Measurements from ENCODE around the gene ACE.

ACE gene

DNA sequence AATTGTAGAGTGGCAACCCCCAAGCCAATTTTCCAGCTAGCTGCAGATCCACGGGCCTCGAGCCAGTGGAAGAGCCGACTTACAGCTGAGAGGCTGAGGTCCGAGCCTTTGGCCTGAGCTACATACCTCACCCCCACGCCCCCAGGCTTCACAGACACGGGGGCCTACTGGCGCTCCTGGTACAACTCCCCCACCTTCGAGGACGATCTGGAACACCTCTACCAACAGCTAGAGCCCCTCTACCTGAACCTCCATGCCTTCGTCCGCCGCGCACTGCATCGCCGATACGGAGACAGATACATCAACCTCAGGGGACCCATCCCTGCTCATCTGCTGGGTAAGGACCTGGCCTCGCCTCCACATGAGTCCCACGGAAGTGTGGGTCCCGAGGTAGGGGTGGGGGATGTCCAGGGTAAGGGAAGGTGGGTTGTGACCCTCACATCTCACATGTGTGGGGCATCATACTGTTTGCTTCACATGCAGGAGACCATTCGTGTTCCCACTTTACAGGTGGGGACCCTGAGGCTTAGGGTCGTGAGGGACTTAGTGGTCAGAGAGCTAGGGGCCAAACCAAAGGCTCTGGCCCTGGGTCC, 3.4 kb downstream of the ACE start:
- Mint-ChIP-seq H3K9me3 (no peaks in the 10 kb centered on the region), H3K36me3 (ENCODE audit: insufficient read depth) (peaks cover 11% of the 10 kb centered on the region), H3K4me3 (no peak overlapping the region), H3K27ac (ENCODE audit: low read depth) (no peak overlapping the region), H3K4me1 (peaks cover 13% of the 10 kb centered on the region), H3K27me3 (peaks cover 42% of the 10 kb centered on the region)
- ATAC-seq (replicated peaks; ENCODE audit: extremely low read depth, poor library complexity, severe bottlenecking) = no peak
- no peak for DNase-seq (ENCODE audit: low spot score in 2 of 2)

DNA sequence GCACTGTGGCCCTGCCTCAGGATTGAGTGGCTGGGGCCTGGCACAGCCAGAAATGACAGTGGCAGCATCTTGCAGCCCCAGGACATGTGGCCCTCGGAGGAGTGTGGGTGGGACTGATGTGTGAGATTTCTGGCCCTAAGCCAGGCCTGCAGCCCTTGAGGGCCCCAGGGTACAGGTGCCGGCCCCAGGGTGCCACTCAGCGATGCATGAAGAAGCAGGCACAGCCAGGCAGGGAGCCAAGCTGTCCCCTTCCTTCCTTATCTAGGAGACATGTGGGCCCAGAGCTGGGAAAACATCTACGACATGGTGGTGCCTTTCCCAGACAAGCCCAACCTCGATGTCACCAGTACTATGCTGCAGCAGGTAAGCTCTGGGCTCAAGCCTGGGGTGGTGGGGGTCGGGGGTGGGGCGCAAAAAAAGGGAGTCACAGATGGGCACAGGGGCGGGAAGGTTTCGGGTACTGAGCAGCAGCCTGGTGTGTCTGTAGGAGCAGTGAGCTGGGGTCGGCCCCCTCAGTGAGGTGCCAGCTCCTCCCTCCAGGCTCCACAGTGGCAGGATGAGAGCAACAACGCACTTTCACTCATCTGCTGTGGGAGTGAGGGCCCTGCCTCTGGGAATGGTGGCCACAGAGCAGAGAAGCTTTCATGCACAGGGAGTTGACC, 4.1 kb downstream of the ACE start:
- Mint-ChIP-seq H3K4me1 (peaks cover 13% of the 10 kb centered on the region), H3K36me3 (ENCODE audit: insufficient read depth) (peaks cover 9% of the 10 kb centered on the region)

DNA sequence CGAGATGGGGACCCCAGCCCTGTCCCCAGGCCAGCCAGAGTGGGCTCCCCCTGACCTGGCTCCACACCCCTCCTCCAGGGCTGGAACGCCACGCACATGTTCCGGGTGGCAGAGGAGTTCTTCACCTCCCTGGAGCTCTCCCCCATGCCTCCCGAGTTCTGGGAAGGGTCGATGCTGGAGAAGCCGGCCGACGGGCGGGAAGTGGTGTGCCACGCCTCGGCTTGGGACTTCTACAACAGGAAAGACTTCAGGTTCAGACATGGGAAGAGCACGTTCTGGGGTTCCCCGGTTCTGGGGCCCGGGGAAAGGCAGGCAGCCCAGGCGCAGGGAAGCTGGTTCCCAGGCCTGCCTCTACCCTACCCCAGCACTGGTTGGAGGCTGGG, 4.6 kb downstream of the ACE start:
- Mint-ChIP-seq H3K4me3 (no peak overlapping the region), H3K27me3 (peaks cover 38% of the 10 kb centered on the region), H3K4me1 (peaks cover 13% of the 10 kb centered on the region), H3K27ac (ENCODE audit: low read depth) (no peak overlapping the region), H3K9me3 (no peaks in the 10 kb centered on the region), H3K36me3 (ENCODE audit: insufficient read depth) (peaks cover 9% of the 10 kb centered on the region)
- DNase-seq (ENCODE audit: low spot score in 2 of 2) = no peak
- ATAC-seq (replicated peaks; ENCODE audit: extremely low read depth, poor library complexity, severe bottlenecking) = no peak

More for the DNA sequence above, 4.1 kb downstream of the ACE start:
- H3K27me3 Mint-ChIP-seq = peaks cover 38% of the 10 kb centered on the region
- DNase-seq (ENCODE audit: low spot score in 2 of 2) (no peak), ATAC-seq (replicated peaks; ENCODE audit: extremely low read depth, poor library complexity, severe bottlenecking) (no peak)
- no peak overlapping the region for H3K4me3 Mint-ChIP-seq
- H3K9me3 Mint-ChIP-seq = no peaks in the 10 kb centered on the region
- H3K27ac Mint-ChIP-seq (ENCODE audit: low read depth) = no peak overlapping the region

DNA sequence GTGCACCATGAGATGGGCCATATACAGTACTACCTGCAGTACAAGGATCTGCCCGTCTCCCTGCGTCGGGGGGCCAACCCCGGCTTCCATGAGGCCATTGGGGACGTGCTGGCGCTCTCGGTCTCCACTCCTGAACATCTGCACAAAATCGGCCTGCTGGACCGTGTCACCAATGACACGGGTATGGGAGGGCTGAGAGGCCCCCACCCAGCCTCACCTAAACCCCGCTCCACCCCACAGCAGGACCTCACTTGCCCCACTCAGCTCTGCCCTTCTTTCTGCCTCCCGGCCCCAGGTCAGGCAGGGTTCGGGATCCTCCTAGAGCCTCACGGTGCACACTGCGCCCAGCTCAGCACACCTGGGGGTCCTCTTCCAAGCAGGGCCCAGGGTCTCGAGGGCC, 5.6 kb downstream of the ACE start:
- peaks cover 35% of the 10 kb centered on the region for H3K27me3 Mint-ChIP-seq
- no peaks in the 10 kb centered on the region for H3K9me3 Mint-ChIP-seq
- DNase-seq (ENCODE audit: low spot score in 2 of 2) (no peak), ATAC-seq (replicated peaks; ENCODE audit: extremely low read depth, poor library complexity, severe bottlenecking) (no peak)
- H3K4me1 Mint-ChIP-seq = peaks cover 11% of the 10 kb centered on the region
- H3K4me3 Mint-ChIP-seq = no peak overlapping the region
- H3K27ac Mint-ChIP-seq (ENCODE audit: low read depth) = no peak overlapping the region
- peaks cover 9% of the 10 kb centered on the region for H3K36me3 Mint-ChIP-seq (ENCODE audit: insufficient read depth)

DNA sequence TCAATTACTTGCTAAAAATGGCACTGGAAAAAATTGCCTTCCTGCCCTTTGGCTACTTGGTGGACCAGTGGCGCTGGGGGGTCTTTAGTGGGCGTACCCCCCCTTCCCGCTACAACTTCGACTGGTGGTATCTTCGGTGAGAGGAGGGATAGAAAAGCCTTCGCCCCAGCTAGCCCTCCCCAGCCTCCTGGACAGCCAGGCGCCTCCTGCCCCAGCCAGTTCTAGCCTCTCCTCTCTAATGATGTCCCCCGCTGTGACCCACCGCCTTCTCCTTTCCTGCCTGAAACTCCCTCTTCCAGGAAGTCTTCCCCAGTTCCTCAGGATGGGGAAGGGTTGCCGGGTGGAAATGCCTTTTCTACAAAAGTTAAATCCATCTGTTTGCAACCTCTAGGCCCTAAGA, 6.2 kb downstream of the ACE start:
- DNase-seq (ENCODE audit: low spot score in 2 of 2) = no peak
- H3K27me3 Mint-ChIP-seq = peaks cover 29% of the 10 kb centered on the region
- no peak overlapping the region for H3K27ac Mint-ChIP-seq (ENCODE audit: low read depth)
- no peaks in the 10 kb centered on the region for H3K9me3 Mint-ChIP-seq
- no peak for ATAC-seq (replicated peaks; ENCODE audit: extremely low read depth, poor library complexity, severe bottlenecking)
- no peak overlapping the region for H3K4me3 Mint-ChIP-seq
- peaks cover 6% of the 10 kb centered on the region for H3K36me3 Mint-ChIP-seq (ENCODE audit: insufficient read depth)
- H3K4me1 Mint-ChIP-seq = peaks cover 6% of the 10 kb centered on the region

DNA sequence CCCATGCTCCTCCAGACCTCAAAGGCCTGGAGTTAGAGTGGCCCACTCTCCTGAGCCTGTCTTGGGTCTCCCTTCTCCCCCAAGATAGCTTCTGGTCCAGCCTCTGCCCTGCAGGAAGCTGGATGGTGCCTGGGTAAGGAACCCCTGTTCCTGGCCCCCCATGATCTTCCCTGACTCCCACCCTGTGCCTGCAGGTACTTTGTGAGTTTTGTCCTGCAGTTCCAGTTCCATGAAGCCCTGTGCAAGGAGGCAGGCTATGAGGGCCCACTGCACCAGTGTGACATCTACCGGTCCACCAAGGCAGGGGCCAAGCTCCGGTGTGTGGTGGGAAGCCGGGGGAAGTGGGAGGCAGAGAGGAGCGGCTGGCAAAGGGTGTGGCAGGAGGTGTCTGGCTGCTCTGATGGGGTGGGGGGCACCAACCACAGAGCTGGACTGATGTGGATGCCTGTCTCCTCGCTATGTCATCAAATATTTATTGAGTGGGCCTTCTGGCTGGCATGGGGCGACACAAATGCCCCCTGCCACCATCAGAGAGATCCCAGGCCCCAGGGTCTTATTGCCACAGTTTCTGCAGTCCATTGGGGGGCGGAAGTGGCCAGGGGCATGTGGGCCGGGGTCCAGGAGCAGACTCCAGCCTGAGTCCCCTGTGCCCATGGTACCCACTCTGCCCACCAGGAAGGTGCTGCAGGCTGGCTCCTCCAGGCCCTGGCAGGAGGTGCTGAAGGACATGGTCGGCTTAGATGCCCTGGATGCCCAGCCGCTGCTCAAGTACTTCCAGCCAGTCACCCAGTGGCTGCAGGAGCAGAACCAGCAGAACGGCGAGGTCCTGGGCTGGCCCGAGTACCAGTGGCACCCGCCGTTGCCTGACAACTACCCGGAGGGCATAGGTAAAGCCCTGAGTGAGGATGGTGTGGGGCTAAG, 7.1 kb downstream of the ACE start:
- no peak overlapping the region for H3K27ac Mint-ChIP-seq (ENCODE audit: low read depth)

DNA sequence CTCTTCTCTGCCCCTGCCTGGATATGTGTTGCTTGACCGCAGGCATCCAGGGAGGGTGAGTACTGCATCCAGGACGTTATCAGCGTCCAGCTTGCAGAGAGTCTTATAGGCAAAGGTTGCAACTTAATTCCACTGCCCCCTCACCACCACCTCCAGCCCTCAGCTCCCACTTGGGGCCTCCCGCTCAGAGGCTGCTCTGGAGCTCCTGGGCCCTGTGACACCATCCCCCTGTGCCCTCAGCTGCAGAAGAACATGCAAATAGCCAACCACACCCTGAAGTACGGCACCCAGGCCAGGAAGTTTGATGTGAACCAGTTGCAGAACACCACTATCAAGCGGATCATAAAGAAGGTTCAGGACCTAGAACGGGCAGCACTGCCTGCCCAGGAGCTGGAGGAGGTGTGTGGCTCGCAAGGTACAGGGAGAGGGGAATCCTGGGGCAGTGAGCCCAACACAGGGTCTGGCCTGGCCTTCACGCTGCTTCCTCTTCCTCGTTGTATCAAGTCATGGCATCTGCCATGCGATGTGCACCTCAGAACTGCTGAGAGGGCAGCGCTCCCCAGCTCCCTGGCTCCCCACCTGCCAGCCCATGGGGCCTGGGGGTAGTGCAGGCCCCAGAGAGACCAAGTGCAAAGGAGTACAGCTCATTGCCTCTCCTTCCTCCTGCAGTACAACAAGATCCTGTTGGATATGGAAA, 9.6 kb downstream of the ACE start:
- no peak overlapping the region for H3K27ac Mint-ChIP-seq (ENCODE audit: low read depth)
- peaks cover 15% of the 10 kb centered on the region for H3K27me3 Mint-ChIP-seq
- H3K4me3 Mint-ChIP-seq = no peak overlapping the region
- no peaks in the 10 kb centered on the region for H3K4me1 Mint-ChIP-seq
- H3K36me3 Mint-ChIP-seq (ENCODE audit: insufficient read depth) = peaks cover 5% of the 10 kb centered on the region
- ATAC-seq (replicated peaks; ENCODE audit: extremely low read depth, poor library complexity, severe bottlenecking) = no peak
- H3K9me3 Mint-ChIP-seq = no peaks in the 10 kb centered on the region
- DNase-seq (ENCODE audit: low spot score in 2 of 2) = no peak

More for the DNA sequence above, 7.1 kb downstream of the ACE start:
- Mint-ChIP-seq H3K4me3 (no peak overlapping the region), H3K4me1 (peaks cover 4% of the 10 kb centered on the region), H3K36me3 (ENCODE audit: insufficient read depth) (peaks cover 5% of the 10 kb centered on the region), H3K9me3 (no peaks in the 10 kb centered on the region), H3K27me3 (peaks cover 23% of the 10 kb centered on the region)
- ATAC-seq (replicated peaks; ENCODE audit: extremely low read depth, poor library complexity, severe bottlenecking) (no peak), DNase-seq (ENCODE audit: low spot score in 2 of 2) (no peak)

DNA sequence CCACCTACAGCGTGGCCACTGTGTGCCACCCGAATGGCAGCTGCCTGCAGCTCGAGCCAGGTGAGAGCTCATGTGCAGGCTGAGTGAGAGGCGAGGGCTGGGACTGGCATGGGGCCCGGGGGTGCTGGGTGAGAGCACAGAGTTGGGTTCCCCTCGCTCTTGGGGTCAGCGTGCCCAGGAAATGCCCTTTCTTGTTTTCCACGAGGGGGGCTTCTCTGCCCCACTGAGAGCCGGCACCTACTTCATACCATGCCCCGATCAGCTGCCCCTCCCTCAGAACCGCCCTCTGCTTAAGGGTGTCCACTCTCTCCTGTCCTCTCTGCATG, 10.1 kb downstream of the ACE start:
- ATAC-seq (replicated peaks; ENCODE audit: extremely low read depth, poor library complexity, severe bottlenecking) (no peak), DNase-seq (ENCODE audit: low spot score in 2 of 2) (no peak)
- H3K27me3 Mint-ChIP-seq = peaks cover 15% of the 10 kb centered on the region
- H3K36me3 Mint-ChIP-seq (ENCODE audit: insufficient read depth) = peaks cover 5% of the 10 kb centered on the region
- H3K4me1 Mint-ChIP-seq = no peaks in the 10 kb centered on the region
- H3K4me3 Mint-ChIP-seq = no peak overlapping the region
- no peak overlapping the region for H3K27ac Mint-ChIP-seq (ENCODE audit: low read depth)
- H3K9me3 Mint-ChIP-seq = no peaks in the 10 kb centered on the region

DNA sequence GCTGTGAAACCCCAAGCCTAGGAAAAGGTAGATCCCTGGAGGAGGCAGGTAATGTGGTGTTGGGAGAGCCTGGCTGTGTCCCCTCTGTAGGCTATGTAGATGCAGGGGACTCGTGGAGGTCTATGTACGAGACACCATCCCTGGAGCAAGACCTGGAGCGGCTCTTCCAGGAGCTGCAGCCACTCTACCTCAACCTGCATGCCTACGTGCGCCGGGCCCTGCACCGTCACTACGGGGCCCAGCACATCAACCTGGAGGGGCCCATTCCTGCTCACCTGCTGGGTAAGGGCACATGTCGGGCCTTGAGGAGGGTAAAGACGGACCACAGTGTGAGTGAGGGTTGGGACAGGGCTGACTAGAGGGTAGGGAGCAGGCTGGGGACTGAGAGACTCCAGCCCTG, 12.0 kb downstream of the ACE start:
- H3K4me3 Mint-ChIP-seq = no peak overlapping the region
- DNase-seq (ENCODE audit: low spot score in 2 of 2) (no peak), ATAC-seq (replicated peaks; ENCODE audit: extremely low read depth, poor library complexity, severe bottlenecking) (no peak)
- no peaks in the 10 kb centered on the region for H3K4me1 Mint-ChIP-seq
- H3K27me3 Mint-ChIP-seq = no peaks in the 10 kb centered on the region
- H3K27ac Mint-ChIP-seq (ENCODE audit: low read depth) = no peak overlapping the region
- H3K36me3 Mint-ChIP-seq (ENCODE audit: insufficient read depth) = no peaks in the 10 kb centered on the region
- H3K9me3 Mint-ChIP-seq = no peaks in the 10 kb centered on the region

DNA sequence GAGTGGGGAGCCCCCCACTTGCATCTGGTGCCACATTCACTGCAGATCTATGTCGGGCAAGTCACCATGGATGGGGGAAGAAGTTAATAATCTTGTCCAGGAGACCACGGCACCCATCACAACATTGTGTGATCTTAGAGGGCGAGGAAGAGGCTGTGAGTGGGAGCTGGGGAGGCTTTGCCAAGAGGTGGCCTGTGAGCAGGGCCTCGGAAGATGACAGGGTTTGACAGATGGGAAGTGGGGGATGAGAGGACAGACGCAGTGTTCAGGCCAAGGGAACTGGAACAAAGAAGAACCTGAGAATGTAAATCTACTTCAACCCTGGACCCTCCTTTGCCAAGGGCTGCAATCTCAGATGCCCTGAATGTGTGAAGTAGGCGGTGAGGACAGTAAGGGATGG, 12.4 kb downstream of the ACE start:
- H3K4me1 Mint-ChIP-seq = no peaks in the 10 kb centered on the region
- no peak overlapping the region for H3K27ac Mint-ChIP-seq (ENCODE audit: low read depth)
- H3K27me3 Mint-ChIP-seq = no peaks in the 10 kb centered on the region
- no peak overlapping the region for H3K4me3 Mint-ChIP-seq
- H3K9me3 Mint-ChIP-seq = no peaks in the 10 kb centered on the region
- H3K36me3 Mint-ChIP-seq (ENCODE audit: insufficient read depth) = no peaks in the 10 kb centered on the region
- no peak for DNase-seq (ENCODE audit: low spot score in 2 of 2)
- no peak for ATAC-seq (replicated peaks; ENCODE audit: extremely low read depth, poor library complexity, severe bottlenecking)

DNA sequence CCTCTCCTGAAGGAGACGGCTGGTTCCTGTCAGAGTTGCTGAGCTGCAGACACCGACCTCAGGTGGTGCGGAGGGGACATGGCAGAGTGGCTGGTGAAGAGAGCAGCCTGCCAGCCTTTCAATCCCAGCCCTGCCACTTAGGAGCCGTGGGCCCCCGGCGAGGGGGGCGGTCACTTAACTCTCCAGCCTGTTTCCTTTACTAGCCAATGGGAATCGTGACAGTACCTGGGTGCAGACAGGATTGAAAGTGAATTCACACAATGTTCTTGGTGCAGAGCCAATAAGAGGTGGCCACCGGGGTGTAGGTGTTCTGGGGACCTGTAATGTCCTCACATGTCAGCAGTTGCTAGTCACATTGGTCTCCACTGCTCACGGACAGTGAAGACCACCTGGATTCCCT, 13.5 kb downstream of the ACE start:
- no peak for ATAC-seq (replicated peaks; ENCODE audit: extremely low read depth, poor library complexity, severe bottlenecking)
- no peaks in the 10 kb centered on the region for H3K36me3 Mint-ChIP-seq (ENCODE audit: insufficient read depth)
- no peaks in the 10 kb centered on the region for H3K27me3 Mint-ChIP-seq
- no peak overlapping the region for H3K4me3 Mint-ChIP-seq
- H3K4me1 Mint-ChIP-seq = no peaks in the 10 kb centered on the region
- no peak overlapping the region for H3K27ac Mint-ChIP-seq (ENCODE audit: low read depth)
- DNase-seq (ENCODE audit: low spot score in 2 of 2) = no peak
- H3K9me3 Mint-ChIP-seq = no peaks in the 10 kb centered on the region

DNA sequence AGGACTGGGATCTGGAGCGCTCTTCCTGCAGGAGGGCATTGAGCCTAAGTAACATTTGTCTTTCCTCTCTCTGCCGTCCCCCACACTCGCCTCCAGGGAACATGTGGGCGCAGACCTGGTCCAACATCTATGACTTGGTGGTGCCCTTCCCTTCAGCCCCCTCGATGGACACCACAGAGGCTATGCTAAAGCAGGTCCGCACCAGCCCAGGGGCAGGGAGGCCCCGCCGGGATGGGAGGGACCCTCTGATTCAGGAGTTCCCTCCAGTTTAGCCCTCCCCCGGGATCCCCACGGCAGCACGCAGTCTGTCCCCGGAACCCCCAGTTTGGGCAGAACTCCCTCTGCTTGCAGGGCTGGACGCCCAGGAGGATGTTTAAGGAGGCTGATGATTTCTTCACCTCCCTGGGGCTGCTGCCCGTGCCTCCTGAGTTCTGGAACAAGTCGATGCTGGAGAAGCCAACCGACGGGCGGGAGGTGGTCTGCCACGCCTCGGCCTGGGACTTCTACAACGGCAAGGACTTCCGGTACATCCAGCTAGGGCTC, 14.1 kb downstream of the ACE start:
- no peaks in the 10 kb centered on the region for H3K27me3 Mint-ChIP-seq
- H3K4me1 Mint-ChIP-seq = no peaks in the 10 kb centered on the region
- ATAC-seq (replicated peaks; ENCODE audit: extremely low read depth, poor library complexity, severe bottlenecking) (no peak), DNase-seq (ENCODE audit: low spot score in 2 of 2) (no peak)
- H3K36me3 Mint-ChIP-seq (ENCODE audit: insufficient read depth) = no peaks in the 10 kb centered on the region
- no peak overlapping the region for H3K27ac Mint-ChIP-seq (ENCODE audit: low read depth)
- H3K9me3 Mint-ChIP-seq = no peaks in the 10 kb centered on the region
- no peak overlapping the region for H3K4me3 Mint-ChIP-seq

All from central memory CD8-positive, alpha-beta T cell (primary cell).